C4-2B (cell line): Measurements from ENCODE around the gene SREBF2.

Source experiments
- ZFX ChIP-seq: fragments of 450-650 bp; IDR thresholded peaks from 2 replicates; pipeline ENCODE4 v1.6.1; 2017
- TF ChIP-seq, protein P1 (sequence below): fragments of 450-650 bp; conservative IDR thresholded peaks from 2 replicates; pipeline ENCODE4 v1.5.1; 2017; ENCODE audit warnings: mild to moderate bottlenecking

DNA sequence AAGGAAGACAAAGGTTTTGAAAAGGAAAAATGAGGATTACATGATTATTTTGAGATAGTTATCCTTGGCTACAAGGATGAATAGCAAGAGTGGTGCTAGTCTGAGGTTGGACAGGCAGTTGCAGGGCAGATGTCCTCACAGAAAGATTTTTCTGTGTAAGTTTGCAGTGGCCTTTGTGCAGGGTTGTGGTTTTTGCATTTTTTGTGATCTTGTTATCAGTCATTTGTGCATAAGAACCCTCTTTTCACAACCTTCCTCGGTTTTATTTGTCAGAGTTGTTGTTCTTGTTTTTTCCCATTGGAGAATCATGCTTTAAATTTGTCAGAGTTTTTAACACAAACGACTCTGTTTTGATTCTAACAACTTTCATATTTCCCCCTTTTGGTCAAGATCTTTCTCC is 31.0 kb upstream of the SREBF2 start:
- TF ChIP-seq, protein P1, sequence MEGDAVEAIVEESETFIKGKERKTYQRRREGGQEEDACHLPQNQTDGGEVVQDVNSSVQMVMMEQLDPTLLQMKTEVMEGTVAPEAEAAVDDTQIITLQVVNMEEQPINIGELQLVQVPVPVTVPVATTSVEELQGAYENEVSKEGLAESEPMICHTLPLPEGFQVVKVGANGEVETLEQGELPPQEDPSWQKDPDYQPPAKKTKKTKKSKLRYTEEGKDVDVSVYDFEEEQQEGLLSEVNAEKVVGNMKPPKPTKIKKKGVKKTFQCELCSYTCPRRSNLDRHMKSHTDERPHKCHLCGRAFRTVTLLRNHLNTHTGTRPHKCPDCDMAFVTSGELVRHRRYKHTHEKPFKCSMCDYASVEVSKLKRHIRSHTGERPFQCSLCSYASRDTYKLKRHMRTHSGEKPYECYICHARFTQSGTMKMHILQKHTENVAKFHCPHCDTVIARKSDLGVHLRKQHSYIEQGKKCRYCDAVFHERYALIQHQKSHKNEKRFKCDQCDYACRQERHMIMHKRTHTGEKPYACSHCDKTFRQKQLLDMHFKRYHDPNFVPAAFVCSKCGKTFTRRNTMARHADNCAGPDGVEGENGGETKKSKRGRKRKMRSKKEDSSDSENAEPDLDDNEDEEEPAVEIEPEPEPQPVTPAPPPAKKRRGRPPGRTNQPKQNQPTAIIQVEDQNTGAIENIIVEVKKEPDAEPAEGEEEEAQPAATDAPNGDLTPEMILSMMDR: no peak
- TF ChIP-seq ZFX: no peak
